Measurements from ENCODE around the gene MSI2. TPM values are rescaled to one million over a fixed set of nuclear protein-coding genes. Genes with fewer than 3 reads are reported as not detected.

MSI2 gene
- total RNA-seq, 2 experiments from 2014 or later = 87.6 to 96.0 TPM

DNA sequence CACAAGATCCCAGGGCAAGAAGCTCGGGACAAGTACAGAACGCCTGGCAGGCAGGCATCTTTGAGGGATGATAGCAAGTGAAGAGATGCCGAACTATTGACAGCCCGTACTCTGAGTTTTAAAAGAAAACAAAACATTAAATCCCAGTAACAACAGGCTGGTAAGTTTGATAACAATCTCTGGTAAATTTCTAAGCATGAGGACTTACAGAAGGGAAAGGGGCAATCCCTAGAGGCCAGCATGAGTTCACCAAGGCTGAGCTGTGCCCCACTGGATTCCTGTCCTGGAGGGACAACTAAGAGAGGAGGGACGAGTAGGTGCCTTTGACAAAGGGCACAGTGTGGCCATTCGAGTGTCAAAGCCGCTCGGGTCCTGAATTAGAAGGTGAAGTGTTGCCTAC, 462.6 kb downstream of the MSI2 start:
- Mint-ChIP-seq H3K27ac (no peak overlapping the region), H3K4me3 (no peak overlapping the region), H3K9me3 (no peaks in the 10 kb centered on the region), H3K4me1 (no peaks in the 10 kb centered on the region), H3K36me3 (ENCODE audit: low read depth) (no peaks in the 10 kb centered on the region), H3K27me3 (peaks cover 38% of the 10 kb centered on the region)
- DNase-seq = no peak
- ChIA-PET CTCF (no interaction called here), POLR2A (no interaction called here)

DNA sequence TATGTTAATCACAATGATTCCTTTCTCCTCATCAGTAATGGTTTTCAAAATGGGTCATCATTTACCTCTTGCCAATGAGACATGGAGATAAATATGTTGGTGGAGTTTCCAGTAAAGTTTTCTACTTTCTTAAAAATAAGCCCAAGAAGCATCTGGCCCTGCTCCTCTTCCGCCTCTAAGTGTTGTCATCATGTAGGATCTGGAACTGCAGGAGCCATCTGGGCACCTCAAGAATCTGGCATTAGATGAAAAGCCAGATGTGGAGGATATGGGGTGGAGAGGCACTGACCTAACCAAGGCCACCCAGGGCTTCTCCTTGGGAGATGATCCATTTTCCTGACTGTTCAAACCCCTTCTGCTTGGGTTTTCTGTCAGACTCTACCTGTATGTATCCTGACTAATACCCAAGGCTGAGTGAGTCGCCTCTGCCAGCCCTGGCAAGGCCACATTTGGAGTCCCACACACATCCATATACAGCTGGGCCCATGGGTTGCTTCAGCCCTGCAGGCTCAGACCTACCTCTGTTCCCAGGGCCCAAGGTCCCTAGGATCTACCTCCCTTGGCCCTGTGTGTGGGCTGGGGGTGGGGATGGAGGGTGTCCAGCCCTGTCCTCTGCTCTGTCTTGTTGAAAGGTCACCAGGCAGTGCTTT, 464.2 kb downstream of the MSI2 start:
- CTCF ChIA-PET = interaction anchor here (1.0 kb wide), 1 partner anchor 19 kb away, joined by 3 read pairs; no protein-coding TSS in a partner anchor
- no peak overlapping the region for H3K27ac Mint-ChIP-seq
- H3K27me3 Mint-ChIP-seq = peaks cover 32% of the 10 kb centered on the region
- H3K4me3 Mint-ChIP-seq = no peak overlapping the region
- no peak for DNase-seq
- no peaks in the 10 kb centered on the region for H3K36me3 Mint-ChIP-seq (ENCODE audit: low read depth)
- POLR2A ChIA-PET = interaction anchor here (0.7 kb wide), 1 partner anchor 12 kb away, joined by 4 read pairs; no protein-coding TSS in a partner anchor
- no peaks in the 10 kb centered on the region for H3K4me1 Mint-ChIP-seq
- no peaks in the 10 kb centered on the region for H3K9me3 Mint-ChIP-seq

DNA sequence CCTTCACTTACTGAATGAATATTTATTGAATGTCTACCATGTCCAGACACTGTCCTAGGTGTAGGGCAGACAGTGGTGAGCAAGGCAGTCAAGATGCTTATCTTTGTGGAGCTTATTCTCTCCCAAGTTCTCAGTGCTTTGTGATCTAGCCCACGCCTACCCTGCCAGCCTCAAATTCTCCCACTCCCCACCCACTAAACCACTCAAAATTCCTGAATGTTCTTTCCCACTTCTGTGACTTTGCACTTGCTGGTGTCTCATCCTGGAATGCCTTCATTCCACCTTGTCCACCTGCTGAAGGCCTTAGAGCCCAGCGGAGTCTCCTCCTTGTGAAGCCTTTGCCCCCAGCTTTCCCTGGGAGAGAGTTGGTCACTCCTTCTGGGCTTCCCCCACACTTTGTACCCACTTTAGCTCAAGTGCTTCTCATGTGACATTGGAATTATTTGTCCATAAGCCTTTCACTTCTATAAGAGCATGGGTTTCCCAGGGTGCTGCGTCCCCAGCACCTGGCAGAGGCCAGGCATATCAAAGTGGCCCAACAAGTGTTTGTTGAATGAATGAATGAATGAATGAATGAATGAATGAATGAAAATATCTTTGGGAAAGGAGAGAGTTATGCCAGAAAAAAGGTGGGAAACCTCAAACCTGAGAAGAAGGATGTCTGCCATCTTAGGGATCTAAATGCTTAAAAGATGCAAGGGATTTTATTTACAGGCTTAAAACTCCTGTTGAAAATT, 465.8 kb downstream of the MSI2 start:
- Mint-ChIP-seq H3K27ac (no peak overlapping the region), H3K4me1 (no peaks in the 10 kb centered on the region), H3K9me3 (no peaks in the 10 kb centered on the region), H3K4me3 (no peak overlapping the region), H3K27me3 (peaks cover 20% of the 10 kb centered on the region), H3K36me3 (ENCODE audit: low read depth) (no peaks in the 10 kb centered on the region)
- CTCF ChIA-PET = no interaction called here
- no peak for DNase-seq
- POLR2A ChIA-PET = interaction anchor here (0.6 kb wide), 1 partner anchor 682 kb away, joined by 3 read pairs; no protein-coding TSS in a partner anchor

DNA sequence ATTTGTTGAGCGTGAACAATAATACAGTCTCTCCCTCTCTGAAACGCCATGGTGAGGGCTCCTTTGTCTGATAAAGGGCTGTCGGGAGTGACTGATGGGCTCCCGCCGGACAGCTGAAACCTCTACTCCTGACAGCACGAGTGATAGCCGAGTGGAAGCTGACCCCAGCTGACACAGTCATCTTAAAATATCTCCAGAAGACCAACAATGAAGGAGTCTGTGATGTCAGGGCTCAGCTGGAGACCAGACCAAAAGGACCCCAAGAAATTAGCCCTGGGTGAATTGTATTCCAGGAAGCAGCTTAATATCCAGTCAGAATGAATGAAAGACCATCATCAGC, 466.4 kb downstream of the MSI2 start:
- Mint-ChIP-seq H3K36me3 (ENCODE audit: low read depth) (no peaks in the 10 kb centered on the region), H3K4me1 (no peaks in the 10 kb centered on the region), H3K27ac (no peak overlapping the region), H3K9me3 (no peaks in the 10 kb centered on the region), H3K4me3 (no peak overlapping the region), H3K27me3 (peaks cover 15% of the 10 kb centered on the region)
- POLR2A ChIA-PET = no interaction called here
- DNase-seq = no peak
- CTCF ChIA-PET = no interaction called here

DNA sequence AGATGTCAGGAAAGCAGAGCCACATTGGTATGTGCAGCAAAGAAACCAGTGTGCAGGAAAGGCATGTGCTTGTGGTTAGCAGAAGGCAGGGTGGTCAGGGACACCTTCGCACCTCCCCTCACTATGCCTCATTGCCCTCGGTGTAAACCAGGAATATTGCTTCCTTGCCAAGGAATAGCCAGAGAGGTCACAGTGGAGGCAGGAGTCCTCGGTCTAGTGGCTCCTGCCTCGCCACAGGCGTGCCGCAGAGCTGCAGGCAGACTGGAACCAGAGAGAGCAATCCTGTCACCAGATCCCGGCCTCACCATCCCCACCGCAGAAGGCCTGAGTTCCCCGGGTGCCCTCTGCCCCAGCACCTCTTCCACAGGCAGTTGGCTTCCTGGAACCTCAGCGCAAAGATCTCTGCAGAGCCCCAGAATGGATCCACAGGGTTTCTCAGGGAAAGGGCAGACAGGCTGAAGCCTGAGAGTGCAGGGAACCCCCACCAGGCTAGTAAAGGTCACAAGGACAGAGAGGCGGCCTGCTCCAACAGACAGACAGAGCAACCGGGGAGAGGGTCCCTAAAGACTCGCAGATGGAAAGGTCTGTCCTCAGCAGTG, 467.2 kb downstream of the MSI2 start:
- DNase-seq = no peak
- no peaks in the 10 kb centered on the region for H3K9me3 Mint-ChIP-seq
- no peak overlapping the region for H3K27ac Mint-ChIP-seq
- H3K4me3 Mint-ChIP-seq = no peak overlapping the region
- H3K4me1 Mint-ChIP-seq = no peaks in the 10 kb centered on the region
- ChIA-PET POLR2A (no interaction called here), CTCF (interaction anchor here (1.3 kb wide), 1 partner anchor 23 kb away, joined by 3 read pairs; no protein-coding TSS in a partner anchor)
- H3K36me3 Mint-ChIP-seq (ENCODE audit: low read depth) = no peaks in the 10 kb centered on the region
- H3K27me3 Mint-ChIP-seq = peaks cover 13% of the 10 kb centered on the region

DNA sequence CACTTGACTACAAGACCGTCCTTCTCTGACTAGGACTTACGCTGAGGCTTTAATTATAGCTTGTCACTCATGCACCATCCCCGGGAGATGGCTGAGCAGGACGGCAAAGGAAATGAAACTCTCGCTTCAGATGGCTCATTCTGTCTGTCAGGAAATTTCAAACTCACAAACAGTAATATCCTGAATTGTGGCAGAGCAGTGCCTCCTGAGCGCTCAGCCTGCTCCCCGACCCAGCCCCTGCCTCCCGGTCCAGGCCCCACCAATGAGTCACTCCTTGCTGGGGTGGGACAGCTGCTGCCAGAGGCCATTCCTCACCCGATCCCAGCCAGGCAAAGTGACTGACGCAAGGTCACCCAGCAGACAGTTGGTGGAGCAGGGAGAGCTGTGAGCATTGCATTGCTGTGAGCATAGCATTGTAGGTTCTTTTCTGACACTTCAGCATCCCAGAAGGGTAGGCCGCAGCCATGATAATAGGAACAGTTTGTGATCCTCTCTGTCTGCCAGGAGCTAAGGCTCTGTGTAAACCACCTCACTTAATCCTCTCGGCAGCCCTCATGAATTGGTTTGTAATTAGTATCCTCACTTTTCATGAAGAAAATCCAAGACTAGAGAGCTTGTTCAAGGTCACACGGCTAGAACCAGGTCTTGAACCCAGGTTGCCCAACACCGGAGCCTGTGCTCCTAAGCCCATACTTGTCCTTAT, 467.9 kb downstream of the MSI2 start:
- ChIA-PET CTCF (interaction anchor here (1.3 kb wide), 3 partner anchors 18 to 496 kb away, joined by 3 to 6 read pairs (median 4); no protein-coding TSS in a partner anchor), POLR2A (no interaction called here)
- Mint-ChIP-seq H3K4me1 (no peaks in the 10 kb centered on the region), H3K27me3 (peaks cover 6% of the 10 kb centered on the region), H3K36me3 (ENCODE audit: low read depth) (no peaks in the 10 kb centered on the region), H3K9me3 (no peaks in the 10 kb centered on the region), H3K4me3 (no peak overlapping the region), H3K27ac (no peak overlapping the region)
- no peak for DNase-seq

DNA sequence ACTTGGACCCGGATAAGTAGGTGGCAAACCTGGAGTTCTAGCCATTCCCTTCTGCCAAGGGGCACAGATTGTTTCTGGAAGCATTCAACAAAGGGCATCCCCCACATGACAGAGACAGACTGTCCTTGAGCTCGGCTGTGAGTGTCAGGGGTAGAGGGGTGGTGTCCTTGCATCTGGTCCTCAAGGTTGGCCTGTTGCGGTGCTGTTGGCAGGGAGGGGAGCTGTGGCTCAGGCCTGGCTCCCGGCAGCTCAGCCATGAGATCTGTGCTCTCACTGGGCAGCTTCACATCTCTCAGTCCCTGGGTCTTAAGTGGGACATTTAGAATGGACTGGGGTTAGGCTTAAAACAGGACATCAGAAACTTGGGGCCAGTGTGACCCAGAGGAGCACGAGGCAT, 468.4 kb downstream of the MSI2 start:
- POLR2A ChIA-PET = no interaction called here
- Mint-ChIP-seq H3K4me1 (no peaks in the 10 kb centered on the region), H3K27ac (no peak overlapping the region), H3K36me3 (ENCODE audit: low read depth) (no peaks in the 10 kb centered on the region), H3K4me3 (no peak overlapping the region), H3K27me3 (peaks cover 3% of the 10 kb centered on the region), H3K9me3 (no peaks in the 10 kb centered on the region)
- DNase-seq = no peak
- CTCF ChIA-PET = interaction anchor here (0.6 to 1.3 kb wide), 4 partner anchors 18 to 496 kb away, joined by 3 to 6 read pairs (median 4); no protein-coding TSS in a partner anchor

DNA sequence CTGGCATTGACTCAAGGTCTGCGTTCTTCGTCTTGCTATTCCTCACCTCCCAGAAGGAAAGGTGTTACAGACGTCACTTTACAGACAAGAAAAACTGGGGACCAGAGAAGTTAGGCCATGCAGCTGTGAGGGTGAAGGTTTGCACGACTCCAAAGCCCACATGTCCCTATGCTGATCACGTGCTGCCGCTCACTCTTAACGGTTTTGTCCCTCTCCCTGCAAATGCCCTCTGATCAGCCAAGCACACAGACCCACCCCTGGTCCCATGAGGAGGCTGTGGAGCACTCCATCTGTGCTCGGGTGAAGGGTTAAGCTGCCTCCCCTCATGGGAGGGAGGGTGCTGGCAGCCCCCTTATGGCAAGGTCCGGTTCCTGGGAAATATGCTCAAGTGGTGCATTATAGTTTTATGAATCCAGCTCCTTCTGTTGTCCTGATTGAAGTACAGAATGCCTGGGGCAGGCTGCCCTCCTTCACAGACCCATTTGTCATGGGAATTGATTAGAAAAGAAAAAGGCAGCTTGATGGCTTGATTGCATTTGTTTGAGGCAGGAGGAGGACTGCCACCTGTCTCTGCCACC, 470.0 kb downstream of the MSI2 start:
- CTCF ChIA-PET = interaction anchor here (1.0 kb wide), 1 partner anchor 9 kb away, joined by 4 read pairs; no protein-coding TSS in a partner anchor
- no peaks in the 10 kb centered on the region for H3K4me1 Mint-ChIP-seq
- POLR2A ChIA-PET = no interaction called here

DNA sequence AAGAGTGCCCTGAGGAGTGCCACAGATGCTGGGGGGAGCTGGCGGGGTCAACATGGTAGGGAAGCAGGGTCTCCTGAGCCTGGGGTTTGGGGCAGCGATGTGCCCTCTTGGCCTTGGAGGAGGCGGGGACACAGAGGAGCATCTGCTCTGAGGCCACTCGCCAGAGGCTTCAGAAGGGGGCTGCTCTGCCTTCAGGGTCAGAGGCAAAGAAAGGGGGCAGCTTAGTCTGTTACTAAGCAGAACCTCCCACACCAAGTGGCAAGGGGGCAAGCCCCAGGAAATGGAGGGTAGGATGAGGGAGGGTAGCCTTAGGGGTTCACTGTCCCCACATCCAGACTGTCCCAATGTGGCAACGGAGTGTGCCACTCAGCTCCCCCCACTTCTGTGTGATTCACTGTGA, 470.5 kb downstream of the MSI2 start:
- no peak for DNase-seq
- ChIA-PET CTCF (interaction anchor here (1.0 kb wide), 1 partner anchor 10 kb away, joined by 4 read pairs; no protein-coding TSS in a partner anchor), POLR2A (no interaction called here)
- Mint-ChIP-seq H3K9me3 (no peaks in the 10 kb centered on the region), H3K27me3 (no peaks in the 10 kb centered on the region), H3K27ac (no peak overlapping the region), H3K4me3 (no peak overlapping the region), H3K4me1 (no peaks in the 10 kb centered on the region), H3K36me3 (ENCODE audit: low read depth) (no peaks in the 10 kb centered on the region)

More for the DNA sequence above, 470.0 kb downstream of the MSI2 start:
- no peak overlapping the region for H3K27ac Mint-ChIP-seq
- no peak overlapping the region for H3K4me3 Mint-ChIP-seq
- no peak for DNase-seq
- no peaks in the 10 kb centered on the region for H3K36me3 Mint-ChIP-seq (ENCODE audit: low read depth)
- H3K27me3 Mint-ChIP-seq = peaks cover 3% of the 10 kb centered on the region
- no peaks in the 10 kb centered on the region for H3K9me3 Mint-ChIP-seq

DNA sequence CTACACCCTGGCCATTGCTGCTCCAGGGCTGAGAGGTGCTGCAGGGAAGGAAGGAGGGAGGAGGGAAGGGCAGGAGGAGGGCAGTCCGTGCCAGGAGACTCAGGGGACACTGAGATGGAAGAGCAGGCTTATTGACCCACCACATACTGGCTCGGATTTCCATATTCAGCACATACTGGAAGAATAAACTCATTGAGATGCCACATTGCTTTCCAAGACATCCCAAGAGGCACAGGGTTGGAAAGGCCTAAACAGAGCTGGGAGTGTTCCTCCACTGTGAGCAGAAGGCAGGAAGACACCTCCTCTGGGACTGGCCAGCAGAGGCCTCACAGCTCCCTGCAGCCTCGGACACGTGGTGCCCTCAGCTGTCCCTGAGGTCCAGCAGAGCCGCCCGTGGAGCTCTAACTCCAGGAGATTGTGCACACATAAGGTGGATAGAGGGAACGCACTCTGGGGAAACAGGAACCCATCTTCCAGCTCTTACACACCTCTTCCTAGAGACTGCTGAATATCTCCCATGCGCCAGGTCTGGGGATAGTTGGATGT, 471.4 kb downstream of the MSI2 start:
- POLR2A ChIA-PET = no interaction called here
- H3K4me3 Mint-ChIP-seq = no peak overlapping the region
- H3K27ac Mint-ChIP-seq = no peak overlapping the region
- H3K4me1 Mint-ChIP-seq = no peaks in the 10 kb centered on the region
- H3K9me3 Mint-ChIP-seq = no peaks in the 10 kb centered on the region
- DNase-seq = no peak
- CTCF ChIA-PET = interaction anchor here (0.6 to 1.1 kb wide), 2 partner anchors 15 to 485 kb away, joined by 3 read pairs; no protein-coding TSS in a partner anchor
- no peaks in the 10 kb centered on the region for H3K36me3 Mint-ChIP-seq (ENCODE audit: low read depth)
- H3K27me3 Mint-ChIP-seq = no peaks in the 10 kb centered on the region

DNA sequence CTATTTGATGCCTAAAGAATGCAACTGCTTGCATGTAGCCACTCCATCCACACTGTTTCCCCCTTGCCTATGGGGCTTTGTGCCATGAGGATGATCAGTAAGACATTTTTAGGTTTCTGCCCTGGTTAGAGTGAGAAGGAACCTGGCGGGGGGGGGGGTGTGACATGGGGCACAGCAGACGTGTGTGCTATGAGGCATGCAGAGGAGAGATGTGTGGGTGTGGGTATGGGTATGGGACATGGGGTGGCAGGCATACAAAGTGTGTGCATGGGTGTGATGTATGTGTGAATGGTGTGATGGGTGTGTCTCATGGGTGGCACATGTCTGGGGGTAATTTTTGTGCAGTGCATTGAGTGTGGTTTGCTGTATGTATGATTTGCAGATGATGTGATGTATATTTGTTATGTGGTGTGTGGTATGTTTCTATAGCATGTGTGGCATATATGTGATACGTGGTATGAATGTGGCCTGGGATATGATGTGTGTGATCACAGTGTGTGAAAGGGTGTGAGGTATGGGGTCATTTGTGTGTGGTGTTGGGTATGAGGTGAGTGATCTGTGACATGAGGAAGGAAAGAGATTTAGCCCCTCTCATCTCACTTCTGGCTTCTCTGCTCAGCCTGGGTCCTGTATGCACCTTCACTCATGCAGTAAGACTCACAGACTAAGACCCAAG, 473.8 kb downstream of the MSI2 start:
- H3K9me3 Mint-ChIP-seq = no peaks in the 10 kb centered on the region
- no peaks in the 10 kb centered on the region for H3K36me3 Mint-ChIP-seq (ENCODE audit: low read depth)
- ChIA-PET CTCF (no interaction called here), POLR2A (no interaction called here)
- peaks cover 3% of the 10 kb centered on the region for H3K27me3 Mint-ChIP-seq
- no peak overlapping the region for H3K4me3 Mint-ChIP-seq
- no peaks in the 10 kb centered on the region for H3K4me1 Mint-ChIP-seq
- no peak overlapping the region for H3K27ac Mint-ChIP-seq
- DNase-seq = no peak

DNA sequence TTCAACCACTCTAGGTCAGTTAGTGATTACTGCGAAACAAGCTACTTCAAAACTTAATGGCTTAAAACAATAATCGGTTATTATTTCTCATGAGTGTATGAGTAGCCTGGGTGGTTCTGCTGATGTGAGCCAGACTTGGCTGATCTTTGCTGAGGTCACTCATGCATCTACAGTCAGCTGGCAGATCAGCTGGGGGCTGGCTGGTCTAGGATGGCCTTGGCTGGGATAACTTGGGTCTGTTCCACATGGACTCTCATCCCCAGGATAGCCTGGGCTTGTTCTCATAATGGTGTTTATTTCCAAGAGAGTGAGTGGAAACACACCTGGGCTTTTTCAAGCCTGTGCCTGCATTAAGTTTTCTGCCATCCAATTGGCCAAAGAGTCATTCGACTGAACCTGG, 475.7 kb downstream of the MSI2 start:
- POLR2A ChIA-PET = no interaction called here

More for the DNA sequence above, 475.7 kb downstream of the MSI2 start:
- Mint-ChIP-seq H3K27ac (no peak overlapping the region), H3K27me3 (peaks cover 3% of the 10 kb centered on the region), H3K4me1 (no peaks in the 10 kb centered on the region), H3K36me3 (ENCODE audit: low read depth) (no peaks in the 10 kb centered on the region), H3K9me3 (no peaks in the 10 kb centered on the region), H3K4me3 (no peak overlapping the region)
- DNase-seq = no peak
- CTCF ChIA-PET = interaction anchor here (0.6 to 0.8 kb wide), 2 partner anchors 14 to 166 kb away, joined by 3 read pairs; no protein-coding TSS in a partner anchor
